NB4 (cell line): Measurements from ENCODE around the gene ATP5F1C.

Source experiments
- DNase-seq: peaks from one replicate; pipeline ENCODE4 v3.0.0; 2010; ENCODE audit warnings: low read depth
- H3K4me3 ChIP-seq: one replicate; pipeline ENCODE4 v1.5.1; 2011; ENCODE audit warnings: mild to moderate bottlenecking, low read depth, low read length, moderate library complexity
- MYC ChIP-seq: IDR thresholded peaks from 2 replicates; pipeline ENCODE4 v1.6.1; 2011; ENCODE audit warnings: low read depth, low read length
- POLR2A ChIP-seq: IDR thresholded peaks from 2 replicates; pipeline ENCODE4 v1.6.1; 2011; ENCODE audit warnings: mild to moderate bottlenecking; ENCODE audit not compliant: insufficient read length; ENCODE audit errors: extremely low read depth
- TF ChIP-seq, protein P1 (sequence below): IDR thresholded peaks from one replicate; pipeline ENCODE4 v1.5.1; 2012; ENCODE audit warnings: low read depth, low read length
- TF ChIP-seq, protein P2 (sequence below): IDR thresholded peaks from 2 replicates; pipeline ENCODE4 v1.6.1; 2011; ENCODE audit warnings: low read depth, low read length

Gene ATP5F1C

DNA sequence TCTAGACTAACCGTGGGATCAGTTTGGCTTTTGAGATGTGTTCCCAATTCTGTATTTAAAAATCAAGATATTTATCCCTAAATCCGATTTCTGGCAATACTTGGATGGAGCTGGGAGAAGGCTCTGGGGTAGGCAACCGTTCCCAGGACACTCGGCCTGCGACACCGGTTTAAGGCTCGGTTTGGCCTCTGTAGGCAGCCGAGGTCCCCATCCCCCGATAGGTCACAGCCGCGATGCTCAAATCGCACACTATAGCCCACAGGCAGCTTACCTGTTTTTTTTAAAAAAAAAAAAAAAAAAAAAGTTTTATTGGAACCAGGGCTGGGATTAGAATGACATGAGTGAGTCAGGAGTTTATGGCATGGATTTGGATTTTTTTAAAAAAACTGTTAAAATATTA is 29.6 kb downstream of the ATP5F1C start:
- TF ChIP-seq MYC (no peak), POLR2A (no peak)
- TF ChIP-seq, protein P1, sequence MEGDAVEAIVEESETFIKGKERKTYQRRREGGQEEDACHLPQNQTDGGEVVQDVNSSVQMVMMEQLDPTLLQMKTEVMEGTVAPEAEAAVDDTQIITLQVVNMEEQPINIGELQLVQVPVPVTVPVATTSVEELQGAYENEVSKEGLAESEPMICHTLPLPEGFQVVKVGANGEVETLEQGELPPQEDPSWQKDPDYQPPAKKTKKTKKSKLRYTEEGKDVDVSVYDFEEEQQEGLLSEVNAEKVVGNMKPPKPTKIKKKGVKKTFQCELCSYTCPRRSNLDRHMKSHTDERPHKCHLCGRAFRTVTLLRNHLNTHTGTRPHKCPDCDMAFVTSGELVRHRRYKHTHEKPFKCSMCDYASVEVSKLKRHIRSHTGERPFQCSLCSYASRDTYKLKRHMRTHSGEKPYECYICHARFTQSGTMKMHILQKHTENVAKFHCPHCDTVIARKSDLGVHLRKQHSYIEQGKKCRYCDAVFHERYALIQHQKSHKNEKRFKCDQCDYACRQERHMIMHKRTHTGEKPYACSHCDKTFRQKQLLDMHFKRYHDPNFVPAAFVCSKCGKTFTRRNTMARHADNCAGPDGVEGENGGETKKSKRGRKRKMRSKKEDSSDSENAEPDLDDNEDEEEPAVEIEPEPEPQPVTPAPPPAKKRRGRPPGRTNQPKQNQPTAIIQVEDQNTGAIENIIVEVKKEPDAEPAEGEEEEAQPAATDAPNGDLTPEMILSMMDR, result no peak
- TF ChIP-seq, protein P2, sequence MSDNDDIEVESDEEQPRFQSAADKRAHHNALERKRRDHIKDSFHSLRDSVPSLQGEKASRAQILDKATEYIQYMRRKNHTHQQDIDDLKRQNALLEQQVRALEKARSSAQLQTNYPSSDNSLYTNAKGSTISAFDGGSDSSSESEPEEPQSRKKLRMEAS, result no peak
- DNase-seq, result no peak
- peak overlapping the region; percentile 89 for H3K4me3 ChIP-seq

DNA sequence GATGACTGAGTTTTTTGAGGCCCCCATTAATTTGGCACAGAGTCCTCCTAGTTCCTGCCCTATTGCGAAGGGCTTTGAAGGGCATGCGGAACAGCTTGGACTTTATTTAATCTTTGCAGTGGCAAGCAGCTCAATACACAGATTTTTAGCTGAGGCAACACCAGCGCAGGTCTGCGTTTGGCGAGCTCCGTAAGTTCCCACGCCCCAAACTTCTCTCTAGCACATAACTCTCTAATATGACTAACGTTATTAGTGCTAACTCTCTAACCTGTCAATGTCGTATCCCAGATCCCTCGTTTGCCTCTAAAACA is 30.0 kb downstream of the ATP5F1C start:
- TF ChIP-seq MYC (no peak), POLR2A (no peak)
- TF ChIP-seq, protein P2, result no peak
- TF ChIP-seq, protein P1, result no peak
- H3K4me3 ChIP-seq, result peak overlapping the region; percentile 89
- DNase-seq, result no peak

DNA sequence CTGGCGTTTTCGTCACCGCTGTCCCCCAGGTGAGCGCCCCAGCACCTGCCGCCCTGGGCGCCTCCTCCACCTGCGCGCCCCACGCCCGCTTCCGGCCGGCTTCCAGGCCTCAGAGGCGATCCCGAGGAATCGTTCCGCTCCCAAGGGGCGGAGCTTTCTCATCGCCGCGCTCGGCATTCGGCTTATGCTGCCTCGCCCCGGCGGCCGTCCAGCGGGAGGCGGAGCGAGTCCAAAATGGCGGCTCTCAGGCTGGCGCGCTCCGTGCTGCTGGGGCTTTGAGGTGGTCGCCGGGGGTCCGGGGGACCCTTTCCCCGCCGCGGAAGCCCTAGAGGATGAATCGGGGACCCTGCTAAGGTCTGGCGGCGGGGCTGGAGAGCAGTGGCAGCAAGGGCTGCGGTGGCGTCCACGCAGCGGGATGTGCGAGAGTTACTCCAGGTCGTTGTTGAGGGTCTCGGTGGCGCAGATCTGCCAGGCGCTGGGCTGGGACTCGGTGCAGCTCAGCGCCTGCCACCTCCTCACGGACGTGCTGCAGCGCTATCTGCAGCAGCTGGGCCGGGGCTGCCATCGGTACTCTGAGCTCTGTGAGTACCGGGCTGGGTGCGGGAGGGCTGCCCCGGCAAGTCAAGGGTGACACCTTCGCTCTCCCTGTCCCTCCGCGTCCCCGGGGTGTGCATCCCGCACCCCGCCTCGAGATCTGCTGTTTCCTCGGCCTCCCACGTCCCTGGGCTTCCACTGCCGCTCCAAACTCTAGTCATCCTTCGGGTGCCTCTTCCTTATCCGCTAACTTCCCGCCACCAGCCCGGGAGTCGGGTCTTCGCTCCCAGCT is 30.5 kb downstream of the ATP5F1C start, which contains the start of gene TAF3:
TSS of gene TAF3 (plus strand) at position 211 of the 826 bp plus-strand sequence. CDS start at position 416, 205 bp downstream.
- peak; percentile 87 for DNase-seq
- TF ChIP-seq, protein P1, result no peak
- peak; percentile 68 for TF ChIP-seq POLR2A
- TF ChIP-seq, protein P2, result peak; percentile 48; the same call in 1 of the 2 replicates
- peak; percentile 71 for TF ChIP-seq MYC
- peak within 1 kb of the TSS; percentile 89 for H3K4me3 ChIP-seq

DNA sequence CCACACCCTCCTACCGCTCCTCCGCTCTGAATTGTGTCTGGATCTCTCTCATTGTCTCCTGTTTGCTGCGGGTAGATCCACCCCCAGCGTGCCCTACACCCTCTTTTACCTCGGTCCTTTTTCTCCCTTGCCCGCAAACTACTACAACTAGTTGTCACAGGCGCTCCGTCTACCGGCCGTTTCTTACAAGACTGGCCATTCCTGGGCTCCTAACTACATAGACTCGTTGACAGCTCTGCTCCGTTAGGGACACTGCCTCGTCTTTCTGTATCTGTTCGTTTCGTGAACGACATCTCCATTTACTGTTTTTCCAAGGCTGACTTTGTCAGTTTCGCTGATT is 31.1 kb downstream of the ATP5F1C start:
- TF ChIP-seq, protein P1, result peak; percentile 26
- TF ChIP-seq, protein P2, result no peak
- peak; percentile 61 for DNase-seq
- H3K4me3 ChIP-seq, result peak overlapping the region; percentile 89

DNA sequence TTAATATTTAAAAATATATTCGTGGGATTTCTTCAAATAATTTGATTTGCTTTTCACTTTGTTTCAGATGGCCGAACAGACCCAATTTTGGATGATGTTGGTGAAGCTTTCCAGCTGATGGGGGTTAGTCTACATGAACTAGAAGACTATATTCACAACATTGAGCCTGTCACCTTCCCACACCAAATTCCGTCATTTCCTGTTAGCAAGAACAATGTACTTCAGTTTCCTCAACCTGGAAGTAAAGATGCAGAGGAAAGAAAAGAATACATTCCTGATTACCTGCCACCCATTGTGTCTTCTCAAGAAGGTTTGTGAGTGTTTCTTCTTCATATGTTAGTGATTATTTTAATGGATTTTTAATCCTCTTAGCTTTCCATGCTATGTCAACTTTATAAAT is 36.3 kb downstream of the ATP5F1C start:
- DNase-seq, result no peak
- no peak overlapping the region for H3K4me3 ChIP-seq
- TF ChIP-seq, protein P1, result no peak
- TF ChIP-seq, protein P2, result no peak
- TF ChIP-seq POLR2A (no peak), MYC (no peak)
